Adrenal gland (tissue), 12 donors: ENCODE data around the gene SUSD1. TPM values are rescaled to one million over a fixed set of nuclear protein-coding genes. Genes with fewer than 3 reads are reported as not detected.
"Not testable (repeated sequence)": the region's sequence is repeated elsewhere in the genome, so short reads cannot be mapped to it uniquely, and the experiment has no call there.

Experiments
- DNase-seq, 7 donors: peaks; one replicate each; pipeline ENCODE4 v3.0.0-alpha.2; 2019 to 2020
- H3K27ac ChIP-seq, 5 donors: fragments of 200-600 bp; sonication (generic) in 4 of 5; 1 replicate in 3 of 5; 2 replicates in 2 of 5; pipeline versions ENCODE4 v1.5.1 to v1.8.0; 2016 to 2020; ENCODE audit warnings: mild to moderate bottlenecking in 1 of 5
- H3K27me3 ChIP-seq: fragments of 200-600 bp; 2 replicates; pipeline ENCODE4 v1.8.0; 2021
- H3K36me3 ChIP-seq, 2 donors: fragments of 200-600 bp; replicated peaks in 1 of 2; 1 replicate in 1 of 2; 2 replicates in 1 of 2; pipeline versions ENCODE4 v1.5.1 to v1.8.0; 2018 to 2022
- H3K4me1 ChIP-seq, 2 donors: fragments of 200-600 bp; replicated peaks in 1 of 2; 1 replicate in 1 of 2; 2 replicates in 1 of 2; pipeline versions ENCODE4 v1.5.1 to v1.8.0; 2018 to 2021
- H3K4me3 ChIP-seq, 4 donors: fragments of 200-600 bp; sonication (generic) in 3 of 4; one replicate each; pipeline ENCODE4 v1.5.1; 2016 to 2018
- H3K9me3 ChIP-seq, 3 donors: fragments of 200-600 bp; sonication (generic) in 1 of 3; replicated peaks in 1 of 3; 1 replicate in 2 of 3; 2 replicates in 1 of 3; pipeline versions ENCODE4 v1.5.1 to v1.8.0; 2016 to 2021
- CTCF ChIP-seq, 6 experiments: fragments of 450-650 bp in 4 of 6; fragments of 200-600 bp in 2 of 6; sonication (generic) in 1 of 6; IDR thresholded peaks; 1 replicate in 5 of 6; 2 replicates in 1 of 6; pipeline versions ENCODE4 v1.5.1 to v1.8.0; 2016 to 2021; ENCODE audit warnings: antibody characterized with exemption in 6 of 6, mild to moderate bottlenecking in 2 of 6, moderate library complexity in 1 of 6
- POLR2A ChIP-seq, 2 donors: fragments of 450-650 bp; IDR thresholded peaks; one replicate each; pipeline ENCODE4 v1.6.1; 2017; ENCODE audit warnings: antibody characterized with exemption in 2 of 2, mild to moderate bottlenecking in 2 of 2, moderate library complexity in 1 of 2
- WGBS, 4 donors: extraction: QIAGEN DNeasy Blood & Tissue Kit in 2 of 4; methylation state at CpG; one replicate each; pipeline versions ENCODE4 v1.1.5 to v1.1.7; 2013 to 2017; 5-methylcytosine and 5-hydroxymethylcytosine counted together
- intact Hi-C, 2 donors: fragments of 100-400 bp; cut with DNase I; formaldehyde crosslinking; loops; one replicate each; pipeline versions ENCODE4 v1.14.1 to v1.15.0; 2022 to 2023
- polyA plus RNA-seq, 3 donors: library from polyadenylated mRNA; stranded (reverse); fragments of 200-250 nt in 2 of 3; fragments of 350-450 nt in 1 of 3; fragmentation: Illumina TruSeq in 1 of 3; extraction: RNeasy Lipid Tissue Mini Kit (QIAGEN cat#74804) in 1 of 3; gene quantifications; one replicate each; pipeline ENCODE4 v1.2.3, GENCODE V29; 2013 to 2014
- total RNA-seq, 9 donors: library from RNA; depleted of rRNA in 4 of 9; stranded (reverse); fragments of >200 nt in 4 of 9; fragments of 120-200 nt in 1 of 9; fragmentation: NEBNext Ultra II Directional in 1 of 9; extraction: Animal tissue kit (Norgen Biotek cat#: 25700) in 1 of 9; gene quantifications; one replicate each; pipeline versions ENCODE4 v1.1.0 to v1.2.4, GENCODE V29; 2013 to 2023
- donor health status: healthy with polysubstance abuse.
- donor health status: Bipolar disorder and iron deficiency.
- donor health status: DM: yes; HTN: yes; CAD: no.
- donor health status: DM: no; HTN: no; CAD: no.
- donor health status: DM: no; HTN: no; CAD: no.
- donor health status: DM: yes; HTN: yes; CAD: no.

Gene SUSD1
- total and polyA plus RNA-seq, 12 donors = 4.7 to 37.0 (median 20.8) TPM

GRCh38 chr9:112130997-112131396, 44.1 kb downstream of the SUSD1 start:
- no peak for DNase-seq
- Histone ChIP-seq H3K9me3 (no peaks in the 10 kb centered on the region), H3K4me1 (no peaks in the 10 kb centered on the region), H3K4me3 (no peak overlapping the region), H3K36me3 (no peaks in the 10 kb centered on the region), H3K27ac (no peak overlapping the region), H3K27me3 (no peaks in the 10 kb centered on the region)
- no peak for TF ChIP-seq CTCF (IDR thresholded peaks at IDR 0.05)
- no peak for TF ChIP-seq POLR2A (IDR thresholded peaks at IDR 0.05)
- intact Hi-C loops = no loop called here
- WGBS, 4 donors = 85 to 94% (median 89%) methylated on average over 5 of the region's 5 CpGs

- intact Hi-C loops = no loop called here
- no peak for TF ChIP-seq CTCF (IDR thresholded peaks at IDR 0.05)
- no peak for TF ChIP-seq POLR2A (IDR thresholded peaks at IDR 0.05)
- Histone ChIP-seq H3K4me3 (no peak overlapping the region), H3K27me3 (no peaks in the 10 kb centered on the region), H3K36me3 (no peaks in the 10 kb centered on the region), H3K27ac (no peak overlapping the region), H3K4me1 (no peaks in the 10 kb centered on the region), H3K9me3 (no peaks in the 10 kb centered on the region)
- 87 to 97% (median 90%) methylated on average over 2 of the region's 2 CpGs for WGBS, 4 donors
- DNase-seq = no peak
Observed at GRCh38 chr9:112130347-112130746, 44.8 kb downstream of the SUSD1 start.

GRCh38 chr9:112129246-112129645, 45.9 kb downstream of the SUSD1 start:
- H3K4me3 ChIP-seq = no peak overlapping the region
- intact Hi-C loops = no loop called here
- DNase-seq = no peak
- H3K4me1 ChIP-seq = no peaks in the 10 kb centered on the region
- no peak overlapping the region for H3K27ac ChIP-seq
- no peaks in the 10 kb centered on the region for H3K27me3 ChIP-seq
- H3K36me3 ChIP-seq = no peaks in the 10 kb centered on the region
- WGBS, 4 donors = 90 to 95% (median 92%) methylated on average over 6 of the region's 6 CpGs
- no peaks in the 10 kb centered on the region for H3K9me3 ChIP-seq
- TF ChIP-seq POLR2A (IDR thresholded peaks at IDR 0.05) (no peak), CTCF (IDR thresholded peaks at IDR 0.05) (no peak)

- intact Hi-C loops, H3K36me3 ChIP-seq, H3K4me3 ChIP-seq, H3K27me3 ChIP-seq, H3K27ac ChIP-seq, H3K9me3 ChIP-seq, H3K4me1 ChIP-seq, DNase-seq: not testable (repeated sequence)
- WGBS, 4 donors = 95 to 99% (median 96%) methylated on average over 5 of the region's 5 CpGs
Observed at GRCh38 chr9:112128399-112128798, 46.7 kb downstream of the SUSD1 start.

GRCh38 chr9:112127281-112127680, 47.8 kb downstream of the SUSD1 start:
- Histone ChIP-seq H3K9me3 (no peaks in the 10 kb centered on the region), H3K36me3 (no peaks in the 10 kb centered on the region), H3K4me1 (no peaks in the 10 kb centered on the region), H3K27ac (no peak overlapping the region), H3K4me3 (no peak overlapping the region), H3K27me3 (no peaks in the 10 kb centered on the region)
- TF ChIP-seq POLR2A (IDR thresholded peaks at IDR 0.05) = no peak
- TF ChIP-seq CTCF (IDR thresholded peaks at IDR 0.05) = no peak
- intact Hi-C loops = no loop called here
- 89 to 94% (median 92%) methylated on average over 3 of the region's 3 CpGs for WGBS, 4 donors
- no peak for DNase-seq
